Activated T-cell treated with anti-CD3 and anti-CD28 coated beads, Interleukin-2, amount 50 U/mL, for 72 hours (primary cell): ENCODE data around the gene HBG2. TPM values are rescaled to one million over a fixed set of nuclear protein-coding genes. Genes with fewer than 3 reads are reported as not detected.

Source experiments
- ATAC-seq, 2 donors: fragments of 150-1000 bp; cut with Tn5 transposase; replicated peaks in 1 of 2; 2 replicates each; pipeline ENCODE4 v1.10.0; 2021; ENCODE audit warnings: moderate library complexity in 2 of 2, mild to moderate bottlenecking in 1 of 2
- DNase-seq, 2 donors: peaks; one replicate each; pipeline ENCODE4 v3.0.0; 2021 to 2022; ENCODE audit warnings: mixed read lengths in 1 of 2
- H3K27ac Mint-ChIP-seq: one replicate; pipeline ENCODE4 v1.8.0; 2022; ENCODE audit warnings: mild to moderate bottlenecking, moderate library complexity, mixed read lengths
- H3K27me3 Mint-ChIP-seq: one replicate; pipeline ENCODE4 v1.8.0; 2022; ENCODE audit warnings: low read depth, mixed read lengths
- H3K36me3 Mint-ChIP-seq, 2 donors: one replicate each; pipeline ENCODE4 v1.8.0; 2022; ENCODE audit warnings: mixed read lengths in 2 of 2, mild to moderate bottlenecking in 1 of 2; ENCODE audit not compliant: insufficient read depth in 2 of 2
- H3K4me1 Mint-ChIP-seq: one replicate; pipeline ENCODE4 v1.8.0; 2022; ENCODE audit warnings: low read depth, mixed read lengths
- H3K4me3 Mint-ChIP-seq, 2 donors: one replicate each; pipeline ENCODE4 v1.8.0; 2022; ENCODE audit warnings: mild to moderate bottlenecking in 2 of 2, mixed read lengths in 2 of 2, moderate library complexity in 2 of 2
- H3K9me3 Mint-ChIP-seq, 2 donors: one replicate each; pipeline ENCODE4 v1.8.0; 2022; ENCODE audit warnings: mixed read lengths in 2 of 2
- total RNA-seq, 2 donors: library from RNA; stranded (reverse); gene quantifications; one replicate each; pipeline ENCODE4 v1.2.3, GENCODE V29; 2022

Gene HBG2
- total RNA-seq, 2 donors from 2014 or later: not detected

DNA sequence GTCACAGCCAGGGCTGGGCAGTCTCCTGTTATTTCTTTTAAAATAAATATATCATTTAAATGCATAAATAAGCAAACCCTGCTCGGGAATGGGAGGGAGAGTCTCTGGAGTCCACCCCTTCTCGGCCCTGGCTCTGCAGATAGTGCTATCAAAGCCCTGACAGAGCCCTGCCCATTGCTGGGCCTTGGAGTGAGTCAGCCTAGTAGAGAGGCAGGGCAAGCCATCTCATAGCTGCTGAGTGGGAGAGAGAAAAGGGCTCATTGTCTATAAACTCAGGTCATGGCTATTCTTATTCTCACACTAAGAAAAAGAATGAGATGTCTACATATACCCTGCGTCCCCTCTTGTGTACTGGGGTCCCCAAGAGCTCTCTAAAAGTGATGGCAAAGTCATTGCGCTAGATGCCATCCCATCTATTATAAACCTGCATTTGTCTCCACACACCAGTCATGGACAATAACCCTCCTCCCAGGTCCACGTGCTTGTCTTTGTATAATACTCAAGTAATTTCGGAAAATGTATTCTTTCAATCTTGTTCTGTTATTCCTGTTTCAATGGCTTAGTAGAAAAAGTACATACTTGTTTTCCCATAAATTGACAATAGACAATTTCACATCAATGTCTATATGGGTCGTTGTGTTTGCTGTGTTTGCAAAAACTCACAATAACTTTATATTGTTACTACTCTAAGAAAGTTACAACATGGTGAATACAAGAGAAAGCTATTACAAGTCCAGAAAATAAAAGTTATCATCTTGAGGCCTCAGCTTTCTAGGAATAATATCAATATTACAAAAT is 33.7 kb upstream of the HBG2 start:
- H3K27me3 Mint-ChIP-seq: no peaks in the 10 kb centered on the region
- no peak for DNase-seq
- ATAC-seq: no peak
- no peaks in the 10 kb centered on the region for H3K36me3 Mint-ChIP-seq
- H3K27ac Mint-ChIP-seq: no peak overlapping the region
- no peak overlapping the region for H3K4me3 Mint-ChIP-seq
- H3K4me1 Mint-ChIP-seq: no peaks in the 10 kb centered on the region
- H3K9me3 Mint-ChIP-seq: no peaks in the 10 kb centered on the region

DNA sequence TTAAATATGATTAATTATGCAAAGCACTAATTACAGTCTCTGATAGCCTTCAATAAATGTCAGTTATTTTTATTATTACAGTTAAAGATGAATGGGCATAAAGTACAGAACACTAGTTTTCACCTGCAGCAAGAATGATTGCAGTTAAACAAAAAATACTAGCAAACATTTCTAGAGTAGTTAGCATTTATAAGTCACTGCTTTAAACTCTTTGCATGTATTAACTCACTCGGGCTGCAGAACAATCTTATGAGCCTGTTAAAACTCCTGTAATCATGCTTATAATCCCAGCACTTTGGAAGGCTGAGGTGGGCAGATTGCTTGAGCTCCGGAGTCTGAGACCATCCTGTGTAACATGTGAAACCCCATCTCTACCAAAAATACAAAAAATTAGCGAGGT is 32.3 kb upstream of the HBG2 start:
- no peaks in the 10 kb centered on the region for H3K9me3 Mint-ChIP-seq
- no peaks in the 10 kb centered on the region for H3K36me3 Mint-ChIP-seq
- H3K4me1 Mint-ChIP-seq: no peaks in the 10 kb centered on the region
- no peak overlapping the region for H3K27ac Mint-ChIP-seq
- no peak overlapping the region for H3K4me3 Mint-ChIP-seq
- H3K27me3 Mint-ChIP-seq: no peaks in the 10 kb centered on the region
- DNase-seq (no peak), ATAC-seq (no peak)

DNA sequence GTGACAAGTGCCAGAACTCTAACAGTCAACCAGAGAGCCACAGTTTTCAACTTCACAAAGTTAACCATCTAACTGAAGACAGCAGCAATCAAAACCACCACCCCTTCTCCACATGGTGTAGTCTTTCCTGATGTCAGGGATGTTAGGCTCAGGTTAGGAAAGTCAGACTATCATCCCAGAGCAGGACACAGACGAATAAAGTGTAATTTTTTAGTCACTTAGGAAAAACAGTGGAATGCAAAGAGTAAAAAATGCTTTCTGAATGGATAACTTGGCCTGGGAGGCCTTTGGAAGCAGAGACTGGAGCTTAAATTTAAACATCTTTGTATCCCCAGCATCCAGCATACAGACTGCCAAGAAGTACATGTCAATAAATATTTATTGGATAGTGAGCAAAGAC is 31.8 kb upstream of the HBG2 start:
- Mint-ChIP-seq H3K4me1 (no peaks in the 10 kb centered on the region), H3K36me3 (no peaks in the 10 kb centered on the region), H3K27ac (no peak overlapping the region), H3K4me3 (no peak overlapping the region), H3K9me3 (no peaks in the 10 kb centered on the region), H3K27me3 (no peaks in the 10 kb centered on the region)
- ATAC-seq (no peak), DNase-seq (no peak)

DNA sequence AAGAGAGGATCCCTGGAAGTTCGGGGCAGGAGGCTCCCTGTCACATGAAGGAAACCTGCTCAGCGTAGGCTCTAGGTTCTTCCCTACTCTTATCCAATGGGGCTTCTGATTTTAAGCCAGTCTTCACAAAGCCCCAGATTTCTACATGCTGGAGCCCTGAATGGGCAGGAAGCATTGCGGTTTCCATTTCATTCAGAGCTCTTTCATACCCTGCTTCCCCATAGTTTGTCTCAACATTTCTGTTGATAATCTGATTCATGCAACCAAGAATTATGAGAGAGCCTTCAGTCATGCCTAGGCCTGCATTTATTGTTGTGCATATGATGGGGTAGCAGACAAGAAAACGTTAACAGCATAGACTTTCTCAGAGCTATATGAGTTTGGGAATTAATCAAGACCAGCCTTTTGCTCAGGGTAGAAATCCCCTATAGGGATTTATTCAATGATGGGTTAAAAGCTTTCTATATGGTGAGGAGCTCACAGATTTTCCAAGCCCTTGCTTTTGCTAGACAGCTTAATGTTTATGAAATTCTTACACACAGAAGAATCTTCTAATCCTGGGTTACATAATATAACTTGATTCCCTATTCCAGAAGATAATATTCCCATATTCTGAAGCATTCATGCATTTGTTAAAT is 31.2 kb upstream of the HBG2 start:
- no peak for ATAC-seq
- Mint-ChIP-seq H3K4me3 (no peak overlapping the region), H3K36me3 (no peaks in the 10 kb centered on the region), H3K9me3 (no peaks in the 10 kb centered on the region), H3K27me3 (no peaks in the 10 kb centered on the region), H3K4me1 (no peaks in the 10 kb centered on the region), H3K27ac (no peak overlapping the region)
- DNase-seq: no peak

DNA sequence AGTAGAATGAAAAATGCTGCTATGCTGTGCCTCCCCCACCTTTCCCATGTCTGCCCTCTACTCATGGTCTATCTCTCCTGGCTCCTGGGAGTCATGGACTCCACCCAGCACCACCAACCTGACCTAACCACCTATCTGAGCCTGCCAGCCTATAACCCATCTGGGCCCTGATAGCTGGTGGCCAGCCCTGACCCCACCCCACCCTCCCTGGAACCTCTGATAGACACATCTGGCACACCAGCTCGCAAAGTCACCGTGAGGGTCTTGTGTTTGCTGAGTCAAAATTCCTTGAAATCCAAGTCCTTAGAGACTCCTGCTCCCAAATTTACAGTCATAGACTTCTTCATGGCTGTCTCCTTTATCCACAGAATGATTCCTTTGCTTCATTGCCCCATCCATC is 30.1 kb upstream of the HBG2 start:
- no peaks in the 10 kb centered on the region for H3K4me1 Mint-ChIP-seq
- no peaks in the 10 kb centered on the region for H3K9me3 Mint-ChIP-seq
- no peaks in the 10 kb centered on the region for H3K36me3 Mint-ChIP-seq
- no peaks in the 10 kb centered on the region for H3K27me3 Mint-ChIP-seq
- H3K4me3 Mint-ChIP-seq: no peak overlapping the region
- H3K27ac Mint-ChIP-seq: no peak overlapping the region
- no peak for ATAC-seq
- no peak for DNase-seq

DNA sequence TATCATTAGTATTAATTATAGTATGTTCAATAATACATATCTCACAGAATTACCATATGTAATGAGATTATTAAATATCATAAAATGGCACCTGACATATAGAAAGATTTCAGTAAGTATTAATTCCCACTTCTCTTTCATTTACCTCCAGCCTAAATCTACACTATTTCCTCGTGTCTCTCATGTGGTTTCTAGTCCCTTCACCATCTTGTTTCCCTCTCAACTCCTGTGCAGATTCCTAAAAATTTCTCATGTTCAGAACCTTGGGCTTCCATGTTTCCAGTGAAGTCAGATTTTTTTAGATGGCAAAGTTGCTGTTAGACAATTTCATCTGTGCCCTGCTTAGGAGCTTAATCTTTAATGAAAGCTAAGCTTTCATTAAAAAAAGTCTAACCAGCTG is 29.3 kb upstream of the HBG2 start:
- no peaks in the 10 kb centered on the region for H3K4me1 Mint-ChIP-seq
- H3K36me3 Mint-ChIP-seq: no peaks in the 10 kb centered on the region
- H3K9me3 Mint-ChIP-seq: no peaks in the 10 kb centered on the region
- DNase-seq (no peak), ATAC-seq (no peak)
- H3K27me3 Mint-ChIP-seq: no peaks in the 10 kb centered on the region
- H3K4me3 Mint-ChIP-seq: no peak overlapping the region
- no peak overlapping the region for H3K27ac Mint-ChIP-seq

DNA sequence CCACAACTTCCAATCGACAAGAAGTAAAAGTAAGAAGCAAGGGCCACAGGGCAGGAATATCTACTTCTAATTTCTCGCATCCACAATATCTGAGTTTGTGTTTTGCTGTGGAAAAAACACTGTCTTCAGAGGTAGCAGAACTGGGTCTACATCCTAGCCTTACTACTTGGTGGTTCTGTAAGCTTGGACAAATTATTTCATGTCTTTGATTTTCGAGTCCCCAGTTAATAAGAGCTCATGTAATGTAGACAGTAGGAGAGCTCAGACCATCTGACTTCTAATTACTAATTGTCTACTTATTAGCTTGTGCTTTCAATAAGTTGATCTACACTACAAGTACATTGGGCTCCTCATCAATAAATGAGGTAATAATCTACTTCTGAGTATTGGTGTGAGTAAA is 28.5 kb upstream of the HBG2 start:
- Mint-ChIP-seq H3K4me3 (no peak overlapping the region), H3K36me3 (no peaks in the 10 kb centered on the region)
- DNase-seq: no peak

DNA sequence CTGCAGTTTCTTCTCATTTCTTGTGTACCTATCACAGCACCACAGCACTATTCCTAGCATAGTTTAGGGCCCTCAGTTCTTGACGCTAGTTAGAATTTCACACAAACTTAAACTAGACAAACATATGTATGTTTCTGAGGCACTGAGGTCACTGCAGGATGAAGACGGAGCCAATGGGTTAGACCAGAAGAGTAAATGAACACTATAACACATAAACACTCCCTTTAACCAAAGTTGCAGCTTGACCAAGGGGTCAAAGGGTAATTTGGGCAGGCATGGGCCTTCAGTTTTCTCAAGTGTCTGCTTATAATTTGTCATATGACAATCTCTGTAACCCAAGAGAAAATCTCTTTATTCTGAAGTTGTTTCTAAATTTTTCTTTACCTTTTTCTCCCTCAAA is 28.0 kb upstream of the HBG2 start:
- H3K9me3 Mint-ChIP-seq: no peaks in the 10 kb centered on the region
- no peak overlapping the region for H3K27ac Mint-ChIP-seq
- no peaks in the 10 kb centered on the region for H3K27me3 Mint-ChIP-seq
- ATAC-seq (no peak), DNase-seq (no peak)
- H3K4me1 Mint-ChIP-seq: no peaks in the 10 kb centered on the region
- no peaks in the 10 kb centered on the region for H3K36me3 Mint-ChIP-seq
- no peak overlapping the region for H3K4me3 Mint-ChIP-seq

More for the DNA sequence above, 28.5 kb upstream of the HBG2 start:
- ATAC-seq: no peak
- no peak overlapping the region for H3K27ac Mint-ChIP-seq
- H3K27me3 Mint-ChIP-seq: no peaks in the 10 kb centered on the region
- H3K9me3 Mint-ChIP-seq: no peaks in the 10 kb centered on the region
- H3K4me1 Mint-ChIP-seq: no peaks in the 10 kb centered on the region

DNA sequence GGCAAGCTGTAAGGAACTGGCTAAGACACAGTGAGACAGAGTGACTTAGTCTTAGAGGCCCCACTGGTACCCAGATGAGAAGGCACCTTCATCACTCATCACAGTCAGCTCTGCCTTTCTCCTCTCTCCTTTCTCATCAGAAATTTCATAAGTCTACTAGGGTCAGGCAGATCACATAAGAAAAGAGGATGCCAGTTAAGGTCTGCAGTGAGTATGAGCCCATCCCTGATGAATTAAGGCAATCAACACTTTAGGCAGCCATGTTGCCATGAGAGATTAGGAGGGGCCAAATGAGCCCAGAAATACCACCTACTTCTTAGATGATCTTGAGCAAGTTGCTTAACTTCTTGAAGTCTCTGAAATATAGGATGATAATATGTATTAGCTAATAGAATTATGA is 27.0 kb upstream of the HBG2 start:
- no peaks in the 10 kb centered on the region for H3K4me1 Mint-ChIP-seq
- no peaks in the 10 kb centered on the region for H3K27me3 Mint-ChIP-seq

DNA sequence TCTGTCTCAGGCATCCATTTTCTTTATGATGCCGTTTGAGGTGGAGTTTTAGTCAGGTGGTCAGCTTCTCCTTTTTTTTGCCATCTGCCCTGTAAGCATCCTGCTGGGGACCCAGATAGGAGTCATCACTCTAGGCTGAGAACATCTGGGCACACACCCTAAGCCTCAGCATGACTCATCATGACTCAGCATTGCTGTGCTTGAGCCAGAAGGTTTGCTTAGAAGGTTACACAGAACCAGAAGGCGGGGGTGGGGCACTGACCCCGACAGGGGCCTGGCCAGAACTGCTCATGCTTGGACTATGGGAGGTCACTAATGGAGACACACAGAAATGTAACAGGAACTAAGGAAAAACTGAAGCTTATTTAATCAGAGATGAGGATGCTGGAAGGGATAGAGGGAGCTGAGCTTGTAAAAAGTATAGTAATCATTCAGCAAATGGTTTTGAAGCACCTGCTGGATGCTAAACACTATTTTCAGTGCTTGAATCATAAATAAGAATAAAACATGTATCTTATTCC is 26.1 kb upstream of the HBG2 start:
- ATAC-seq: peak; percentile 71 to 92
- H3K27me3 Mint-ChIP-seq: no peaks in the 10 kb centered on the region
- peak; percentile 21 to 32 for DNase-seq
- H3K4me3 Mint-ChIP-seq: no peak overlapping the region
- no peaks in the 10 kb centered on the region for H3K36me3 Mint-ChIP-seq
- no peaks in the 10 kb centered on the region for H3K4me1 Mint-ChIP-seq
- peak overlapping the region; percentile 23 for H3K27ac Mint-ChIP-seq
- no peaks in the 10 kb centered on the region for H3K9me3 Mint-ChIP-seq

More for the DNA sequence above, 27.0 kb upstream of the HBG2 start:
- Mint-ChIP-seq H3K27ac (no peak overlapping the region), H3K4me3 (no peak overlapping the region), H3K9me3 (no peaks in the 10 kb centered on the region), H3K36me3 (no peaks in the 10 kb centered on the region)
- ATAC-seq (peak in 1 of 2 donors; percentile 64), DNase-seq (no peak)

DNA sequence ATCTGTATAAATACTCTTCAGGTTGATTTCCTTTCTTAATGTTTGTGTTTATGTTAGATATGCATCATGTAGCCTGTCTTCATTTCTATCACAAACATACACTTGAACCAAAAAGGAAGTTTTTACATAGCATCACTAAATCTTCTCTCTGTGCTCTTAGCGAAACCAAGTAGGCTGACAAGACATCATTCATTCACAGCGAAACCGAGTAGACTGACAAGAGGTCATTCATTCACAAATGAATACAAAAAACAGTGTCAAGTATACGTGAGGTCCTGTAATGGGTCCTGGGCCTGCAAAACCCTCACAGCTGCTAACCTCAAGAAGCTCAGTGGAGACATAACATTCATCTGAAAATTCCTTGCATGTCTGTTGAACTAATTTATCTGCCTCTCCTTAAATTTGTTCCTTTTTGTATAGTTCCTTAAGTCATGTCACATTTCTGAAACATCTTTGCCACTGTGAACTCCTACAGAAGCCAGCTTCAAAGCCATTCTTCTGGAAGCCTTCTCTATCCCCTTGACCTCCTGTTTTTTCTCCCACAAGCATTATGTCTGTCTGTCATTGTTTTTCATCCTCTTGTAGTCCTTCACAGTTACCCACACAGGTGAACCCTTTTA is 25.0 kb upstream of the HBG2 start:
- no peaks in the 10 kb centered on the region for H3K27me3 Mint-ChIP-seq
- no peaks in the 10 kb centered on the region for H3K4me1 Mint-ChIP-seq
- no peak overlapping the region for H3K4me3 Mint-ChIP-seq
- ATAC-seq: no peak
- H3K36me3 Mint-ChIP-seq: no peaks in the 10 kb centered on the region
- no peak overlapping the region for H3K27ac Mint-ChIP-seq
- no peak for DNase-seq
- H3K9me3 Mint-ChIP-seq: no peaks in the 10 kb centered on the region

DNA sequence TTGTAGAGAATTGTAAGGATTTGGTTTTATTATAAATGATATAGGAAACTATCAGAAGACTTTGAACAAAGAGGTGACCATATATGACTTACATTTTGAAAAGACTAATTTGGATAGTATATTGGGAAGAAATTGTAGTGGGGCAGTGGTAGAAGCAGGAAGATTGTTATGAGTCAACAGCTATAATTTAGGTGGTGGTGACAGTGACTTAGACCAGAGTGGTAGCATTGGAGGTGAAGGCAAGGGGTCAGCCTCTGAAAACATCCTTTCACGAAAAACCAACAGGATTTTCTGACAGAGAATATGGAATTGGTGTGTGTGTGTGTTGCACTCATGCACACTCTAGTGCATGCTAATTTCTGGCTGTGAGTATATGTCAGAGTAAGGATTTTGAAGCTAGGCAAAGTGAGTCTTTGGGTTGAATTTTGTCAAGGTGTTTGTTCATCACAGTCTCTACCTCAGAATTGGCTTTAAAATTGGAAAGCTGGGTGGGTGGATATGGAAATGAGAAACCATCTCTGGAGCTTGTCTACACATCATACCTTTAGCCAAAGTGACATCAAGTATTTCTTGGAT is 23.3 kb upstream of the HBG2 start:
- Mint-ChIP-seq H3K4me3 (no peak overlapping the region), H3K9me3 (no peaks in the 10 kb centered on the region), H3K27ac (no peak overlapping the region), H3K4me1 (no peaks in the 10 kb centered on the region), H3K36me3 (no peaks in the 10 kb centered on the region), H3K27me3 (no peaks in the 10 kb centered on the region)
- ATAC-seq (no peak), DNase-seq (no peak)

DNA sequence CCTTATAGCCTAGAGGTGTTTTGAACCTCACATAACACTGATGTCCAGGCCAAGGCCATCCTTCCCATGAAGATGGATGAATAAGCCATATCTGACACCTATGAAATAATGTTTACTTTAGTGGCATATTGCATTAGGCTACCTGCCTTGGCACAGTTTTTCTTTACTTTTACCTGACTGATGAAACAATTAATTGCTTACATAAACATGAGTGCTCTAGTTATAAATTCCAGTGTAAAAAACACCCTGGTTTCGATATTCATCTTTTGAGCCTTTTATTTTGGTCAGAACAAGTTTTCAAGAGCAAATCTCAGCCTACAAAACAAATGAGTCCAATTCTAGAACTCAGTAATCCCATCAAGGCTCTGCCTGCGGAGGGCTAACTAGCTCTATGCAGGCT is 22.1 kb upstream of the HBG2 start:
- H3K4me1 Mint-ChIP-seq: no peaks in the 10 kb centered on the region

More for the DNA sequence above, 22.1 kb upstream of the HBG2 start:
- H3K27ac Mint-ChIP-seq: no peak overlapping the region
- peaks cover 1% of the 10 kb centered on the region for H3K27me3 Mint-ChIP-seq
- no peak for ATAC-seq
- DNase-seq: no peak
- H3K36me3 Mint-ChIP-seq: no peaks in the 10 kb centered on the region
- H3K9me3 Mint-ChIP-seq: no peaks in the 10 kb centered on the region
- H3K4me3 Mint-ChIP-seq: no peak overlapping the region
